ENCODE data around the gene NOL4L. TPM values are rescaled to one million over a fixed set of nuclear protein-coding genes. Genes with fewer than 3 reads are reported as not detected.

NOL4L gene
- total RNA-seq, 1 experiment from 2014 or later: 31.7 TPM

DNA sequence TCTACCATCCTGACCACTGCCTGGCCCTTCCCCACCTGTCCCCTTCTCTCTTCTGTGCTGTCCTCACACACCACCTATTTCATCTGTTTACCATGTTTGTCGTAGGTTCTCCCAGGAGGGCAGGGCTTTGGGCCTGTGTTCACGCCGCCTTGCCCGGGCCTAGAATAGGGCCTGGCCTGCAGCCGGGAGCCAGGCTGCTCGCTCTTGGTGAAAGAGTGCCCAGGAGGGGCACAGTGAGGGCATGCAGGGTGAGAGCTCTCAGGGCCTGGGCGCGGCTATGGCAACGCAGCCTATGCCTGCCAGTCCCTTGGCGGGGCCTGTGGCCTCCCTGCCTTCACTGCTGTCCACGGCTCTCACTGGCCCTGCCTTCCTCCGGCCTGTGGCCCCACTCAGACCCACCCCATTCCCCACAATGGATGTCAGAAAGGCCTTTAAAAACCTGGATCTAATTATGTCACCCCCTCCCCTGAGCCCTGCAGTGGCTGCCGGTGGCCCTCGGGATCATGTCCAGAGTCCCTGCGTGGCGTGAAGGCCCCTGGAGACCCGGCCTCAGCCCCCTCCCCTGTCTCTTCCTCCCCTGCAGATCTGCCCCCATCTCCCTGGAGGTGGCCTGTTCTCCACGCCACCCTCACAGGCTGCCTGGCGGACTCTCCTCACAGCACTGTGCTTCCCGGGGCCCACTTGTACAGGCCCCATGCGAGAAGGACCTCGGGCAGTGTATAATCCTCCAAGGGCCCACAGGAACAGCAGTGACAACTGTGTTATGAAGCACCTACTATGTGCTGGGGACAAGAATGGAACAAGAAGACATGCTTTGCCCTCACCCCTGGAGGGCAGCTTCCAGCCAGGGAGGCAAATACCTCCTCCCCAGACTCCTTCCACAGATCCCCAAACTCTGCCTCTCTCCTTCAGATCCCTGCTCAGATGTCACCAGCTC is 22.9 kb upstream of the NOL4L start:
- no peaks in the 10 kb centered on the region for H3K9me3 ChIP-seq (ENCODE audit: control insufficient read depth, low read depth, low read length)
- no peaks in the 10 kb centered on the region for H3K4me1 ChIP-seq (ENCODE audit: insufficient read depth, low read length)
- no peak overlapping the region for H3K14ac ChIP-seq (ENCODE audit: insufficient read depth, low read length)
- no peak overlapping the region for H2BK12ac ChIP-seq (ENCODE audit: insufficient read length, low read depth, low read length)
- TF ChIP-seq, protein P1, sequence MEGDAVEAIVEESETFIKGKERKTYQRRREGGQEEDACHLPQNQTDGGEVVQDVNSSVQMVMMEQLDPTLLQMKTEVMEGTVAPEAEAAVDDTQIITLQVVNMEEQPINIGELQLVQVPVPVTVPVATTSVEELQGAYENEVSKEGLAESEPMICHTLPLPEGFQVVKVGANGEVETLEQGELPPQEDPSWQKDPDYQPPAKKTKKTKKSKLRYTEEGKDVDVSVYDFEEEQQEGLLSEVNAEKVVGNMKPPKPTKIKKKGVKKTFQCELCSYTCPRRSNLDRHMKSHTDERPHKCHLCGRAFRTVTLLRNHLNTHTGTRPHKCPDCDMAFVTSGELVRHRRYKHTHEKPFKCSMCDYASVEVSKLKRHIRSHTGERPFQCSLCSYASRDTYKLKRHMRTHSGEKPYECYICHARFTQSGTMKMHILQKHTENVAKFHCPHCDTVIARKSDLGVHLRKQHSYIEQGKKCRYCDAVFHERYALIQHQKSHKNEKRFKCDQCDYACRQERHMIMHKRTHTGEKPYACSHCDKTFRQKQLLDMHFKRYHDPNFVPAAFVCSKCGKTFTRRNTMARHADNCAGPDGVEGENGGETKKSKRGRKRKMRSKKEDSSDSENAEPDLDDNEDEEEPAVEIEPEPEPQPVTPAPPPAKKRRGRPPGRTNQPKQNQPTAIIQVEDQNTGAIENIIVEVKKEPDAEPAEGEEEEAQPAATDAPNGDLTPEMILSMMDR (conservative IDR thresholded peaks at IDR 0.05): no peak
- H2BK120ac ChIP-seq (ENCODE audit: low read depth, low read length, poor library complexity, severe bottlenecking): no peak overlapping the region
- H3K23ac ChIP-seq (ENCODE audit: insufficient read length, low read depth, low read length): no peak overlapping the region
- H3K79me1 ChIP-seq (ENCODE audit: insufficient read depth, low read depth, low read length, poor library complexity, severe bottlenecking): no peaks in the 10 kb centered on the region
- Mint-ChIP-seq H3K9me3 (no peaks in the 10 kb centered on the region), H3K4me3 (no peak overlapping the region; a peak in 1 of 5 replicates), H3K27me3 (ENCODE audit: low read depth) (peaks cover 5% of the 10 kb centered on the region), H3K4me1 (peaks cover 7 to 12% of the 10 kb centered on the region in 2 experiments), H3K27ac (no peak overlapping the region; a peak in 2 of 7 replicates), H3K36me3 (ENCODE audit: insufficient read depth in 1 of 3, low read depth in 3 of 3) (no peaks in the 10 kb centered on the region)
- H2AK5ac ChIP-seq (ENCODE audit: insufficient read length, low read length): no peak overlapping the region
- H3T11ph ChIP-seq (ENCODE audit: low read length): no peak overlapping the region
- H3K56ac ChIP-seq (ENCODE audit: insufficient read length, low read depth, low read length): no peak overlapping the region
- no peak overlapping the region for H3K4ac ChIP-seq (ENCODE audit: low read depth, low read length)
- no peak for DNase-seq
- no peak overlapping the region for H2AFZ ChIP-seq (ENCODE audit: low read length)
- H4K5ac ChIP-seq (ENCODE audit: insufficient read length, low read depth, low read length): no peak overlapping the region
- WGBS (ENCODE audit: extremely low coverage, insufficient read length, low lambda C conversion rate): no CpG with 5 or more reads among the region's 22 CpGs
- H3K27me3 ChIP-seq (ENCODE audit: insufficient read depth, low read length): no peaks in the 10 kb centered on the region
- H3K18ac ChIP-seq (ENCODE audit: insufficient read length, low read depth, low read length): no peak overlapping the region
- H4K8ac ChIP-seq (replicated peaks; ENCODE audit: insufficient read length, low read depth, low read length): no peak overlapping the region
- H4K20me1 ChIP-seq (ENCODE audit: control insufficient read depth, insufficient read depth, insufficient read length): no peaks in the 10 kb centered on the region
- H2BK15ac ChIP-seq (ENCODE audit: low read depth, low read length): no peak overlapping the region
- no peaks in the 10 kb centered on the region for H3K79me2 ChIP-seq (ENCODE audit: insufficient read depth, low read length)
- H3K4me2 ChIP-seq (ENCODE audit: insufficient read depth, insufficient read length, low read length): no peak overlapping the region
- no peaks in the 10 kb centered on the region for H3K23me2 ChIP-seq (ENCODE audit: insufficient read length, low read depth, low read length, poor library complexity, severe bottlenecking)
- H4K91ac ChIP-seq (ENCODE audit: insufficient read length, low read depth, low read length): no peak overlapping the region
- H3K27ac ChIP-seq (ENCODE audit: insufficient read length, low read depth, low read length): no peak overlapping the region
- H2BK20ac ChIP-seq (ENCODE audit: low read depth, low read length, poor library complexity, severe bottlenecking): no peak overlapping the region
- H2BK5ac ChIP-seq (ENCODE audit: insufficient read length, low read length): no peak overlapping the region
- H3K9ac ChIP-seq (ENCODE audit: extremely low read depth, insufficient read length, low read length): no peak overlapping the region
